ENCODE measurements around the gene KCNC3.

Gene KCNC3

DNA sequence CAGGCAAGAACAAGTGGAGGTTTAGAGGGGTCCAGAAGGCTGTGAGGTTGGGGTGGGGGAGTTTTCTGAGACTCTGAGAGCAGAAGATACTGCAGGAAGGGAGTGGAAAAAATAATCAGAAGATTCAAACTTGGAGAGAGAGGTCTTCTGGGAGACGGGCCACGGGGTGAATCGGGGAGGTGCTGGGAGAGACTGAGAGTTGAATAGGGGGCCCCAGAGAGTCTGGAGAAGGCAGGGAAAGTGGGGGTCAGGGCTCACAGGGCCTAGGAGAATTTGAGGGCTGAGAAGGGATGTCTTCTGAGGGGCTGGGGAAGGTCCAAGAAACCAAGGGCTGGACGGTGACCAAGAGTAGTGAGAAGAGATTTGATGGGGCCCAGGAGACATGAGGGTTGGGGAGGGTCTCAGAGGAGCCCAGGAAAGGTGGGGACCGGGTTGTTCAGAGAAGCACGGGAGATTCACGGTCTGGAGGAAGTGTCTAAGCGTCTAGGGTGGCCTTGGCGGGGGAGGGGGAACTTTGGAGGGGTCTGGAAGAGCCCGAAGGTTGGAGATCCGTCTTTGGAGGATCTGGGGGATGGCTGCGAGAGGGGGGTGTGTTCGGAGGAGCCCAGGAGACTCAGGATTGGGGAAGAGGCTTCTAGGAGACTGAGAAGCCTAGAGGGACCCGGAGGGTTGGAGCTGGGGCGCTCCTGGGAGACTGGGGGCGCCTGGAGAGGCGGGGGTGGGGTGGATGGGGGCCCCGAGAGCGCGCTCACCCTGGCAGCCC, 1.5 kb downstream of the KCNC3 start:
- DNase-seq (ENCODE audit: low read depth): no peak

DNA sequence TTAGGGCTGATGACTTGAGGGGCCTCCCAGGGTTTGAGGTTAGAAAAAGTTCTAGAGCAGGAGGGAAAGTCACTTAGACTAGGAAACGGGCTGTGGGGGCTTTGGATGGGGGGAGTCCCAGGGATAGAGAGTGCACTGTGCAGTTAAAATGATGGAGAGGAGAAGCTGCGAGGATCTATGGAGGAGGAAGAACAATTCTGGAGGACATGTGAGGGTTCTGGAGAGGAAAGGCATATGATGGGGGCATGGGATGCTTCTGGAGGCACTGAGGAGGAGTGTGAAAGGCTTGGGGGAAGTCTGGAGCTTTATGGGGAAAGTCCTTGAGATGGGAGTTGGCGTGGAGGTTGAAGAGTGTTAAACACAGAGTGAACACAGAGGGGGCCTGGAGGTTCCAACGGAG, 2.2 kb downstream of the KCNC3 start:
- DNase-seq (ENCODE audit: low read depth): no peak

DNA sequence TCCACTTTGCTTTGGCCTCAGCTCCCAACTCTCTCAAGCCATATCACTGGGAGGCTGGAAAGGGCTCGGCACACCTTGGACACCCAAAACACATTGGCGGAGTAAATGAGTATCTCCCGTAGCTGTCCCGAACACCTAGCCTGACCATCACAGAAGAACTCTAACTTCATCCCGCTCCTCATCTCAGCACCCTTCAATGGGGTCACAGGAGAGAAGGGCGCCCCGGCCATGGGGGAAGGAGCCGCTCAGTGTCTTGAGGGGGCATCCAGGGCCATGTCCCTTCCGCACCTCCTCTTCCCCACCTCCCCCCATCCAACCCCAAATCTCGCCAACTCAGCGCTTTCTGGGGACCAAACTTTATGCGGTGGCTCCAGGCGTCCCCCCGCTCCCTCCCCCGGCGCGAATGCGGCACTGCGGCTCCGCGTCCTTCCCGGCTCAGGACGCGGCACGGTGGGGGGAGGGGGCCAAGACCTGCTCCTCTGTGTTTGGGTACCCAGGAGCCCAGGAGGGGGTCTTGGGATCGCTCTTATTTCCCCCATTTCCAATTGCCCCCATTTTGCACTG, 3.0 kb downstream of the KCNC3 start:
- no peak for DNase-seq (ENCODE audit: low read depth)

DNA sequence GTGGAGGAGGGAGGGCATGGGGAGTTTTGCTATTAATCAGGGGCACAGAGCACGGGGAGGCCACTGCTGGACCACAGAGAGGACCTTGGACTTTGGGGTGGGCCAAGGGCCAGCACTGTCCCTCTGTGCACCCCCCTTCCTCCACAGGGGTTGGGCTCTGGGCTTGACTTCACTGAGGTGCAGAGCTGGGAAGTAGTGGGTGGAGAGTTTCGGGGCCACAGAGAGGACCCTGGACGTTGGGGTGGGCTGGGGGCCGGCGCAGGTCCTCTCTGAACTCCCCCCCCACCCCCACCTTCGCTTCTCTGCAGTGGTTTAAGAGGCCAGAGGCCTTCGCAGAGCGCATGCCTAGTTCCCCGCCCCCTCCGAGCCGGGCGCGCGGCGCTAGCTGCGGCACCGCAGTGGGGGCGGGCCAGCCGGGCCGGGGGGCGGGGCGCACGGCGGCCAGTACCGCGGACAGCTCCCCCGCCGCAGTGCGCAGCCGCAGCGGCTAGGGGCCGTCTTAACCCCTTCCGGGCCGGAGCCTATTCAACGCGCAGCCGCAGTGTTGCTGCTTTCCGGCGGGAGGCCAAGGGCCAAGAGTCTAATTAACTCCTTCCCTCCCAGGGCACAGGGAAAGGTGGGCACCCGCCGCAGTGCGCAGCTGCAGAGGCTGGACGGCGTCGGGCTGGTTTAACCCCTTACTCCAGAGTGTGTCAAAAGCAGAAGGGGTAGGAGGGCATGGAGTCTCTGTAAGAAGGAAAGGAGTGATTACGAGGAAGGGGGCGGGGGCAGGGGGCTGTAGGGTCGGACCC, 3.7 kb downstream of the KCNC3 start:
- no peak for DNase-seq (ENCODE audit: low read depth)

DNA sequence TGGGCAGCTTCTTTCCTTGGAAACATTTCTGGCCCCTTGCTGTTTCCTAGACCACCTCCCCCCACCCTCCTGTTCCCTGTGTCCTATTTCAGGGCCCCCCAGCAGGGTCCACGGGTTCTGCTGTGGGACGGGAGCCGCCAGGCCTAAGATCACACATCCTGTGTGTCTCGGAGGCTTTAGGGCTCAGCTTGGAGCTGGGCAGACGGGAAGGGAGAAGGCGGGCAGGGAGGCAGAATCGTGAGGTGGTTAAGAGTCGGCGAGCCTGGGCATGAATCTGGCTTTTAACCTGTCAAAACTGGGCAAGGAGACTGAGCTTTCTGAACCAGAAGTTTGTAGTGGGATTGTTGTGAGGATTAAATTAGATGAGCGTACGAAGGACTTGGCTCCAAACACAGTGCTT, 4.8 kb downstream of the KCNC3 start:
- no peak for DNase-seq (ENCODE audit: low read depth)

DNA sequence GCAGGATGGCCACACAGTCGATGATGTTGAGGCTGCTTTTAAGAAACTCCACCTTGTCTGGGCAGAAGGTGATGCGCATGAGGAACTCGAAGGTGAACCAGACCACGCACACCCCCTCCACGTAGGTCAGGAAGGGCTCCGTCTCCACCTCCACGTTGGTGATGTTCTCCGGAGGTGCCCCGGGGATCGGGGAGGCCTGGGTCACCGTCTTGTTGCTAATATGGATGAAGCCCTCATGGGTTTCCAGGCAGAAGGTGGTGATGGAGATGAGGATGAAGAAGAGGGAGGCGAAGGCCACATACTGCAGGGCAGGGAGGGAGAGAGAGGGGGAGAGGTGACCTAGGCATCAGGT, 5.4 kb downstream of the KCNC3 start:
- no peak for DNase-seq (ENCODE audit: low read depth)

DNA sequence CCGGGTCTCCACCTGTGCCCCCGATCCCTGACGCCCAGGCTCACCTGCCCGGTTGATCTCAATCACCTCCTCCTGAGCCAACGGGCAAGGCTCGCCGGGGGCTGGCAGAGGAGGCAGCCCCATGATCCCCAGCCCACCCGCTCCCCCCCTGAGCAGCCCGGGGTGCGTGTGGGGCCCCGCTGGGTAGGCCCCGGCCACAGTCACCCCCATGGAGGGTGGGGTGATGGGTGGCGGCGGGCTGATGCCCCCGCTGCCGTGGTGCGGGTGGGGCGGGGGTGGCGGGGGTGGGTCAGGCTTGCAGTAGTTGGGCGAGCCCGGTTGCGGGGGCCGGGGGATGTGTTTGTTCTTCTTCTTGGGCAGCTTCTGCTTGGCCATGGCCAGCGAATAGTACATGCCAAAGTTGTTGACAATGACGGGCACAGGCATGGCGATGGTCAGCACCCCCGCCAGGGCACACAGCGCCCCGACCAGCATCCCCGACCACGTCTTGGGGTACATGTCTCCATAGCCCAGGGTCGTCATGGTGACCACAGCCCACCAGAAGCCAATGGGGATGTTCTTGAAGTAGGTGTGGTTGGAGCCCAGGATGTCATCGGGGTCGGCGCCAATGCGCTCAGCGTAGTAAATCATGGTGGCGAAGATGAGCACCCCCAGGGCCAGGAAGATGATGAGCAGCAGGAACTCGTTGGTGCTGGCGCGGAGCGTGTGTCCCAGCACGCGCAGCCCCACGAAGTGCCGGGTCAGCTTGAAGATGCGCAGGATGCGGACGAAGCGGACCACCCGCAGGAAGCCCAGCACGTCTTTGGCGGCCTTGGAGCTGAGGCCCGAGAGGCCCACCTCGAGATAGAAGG, 6.0 kb downstream of the KCNC3 start:
- DNase-seq (ENCODE audit: low read depth): no peak

DNA sequence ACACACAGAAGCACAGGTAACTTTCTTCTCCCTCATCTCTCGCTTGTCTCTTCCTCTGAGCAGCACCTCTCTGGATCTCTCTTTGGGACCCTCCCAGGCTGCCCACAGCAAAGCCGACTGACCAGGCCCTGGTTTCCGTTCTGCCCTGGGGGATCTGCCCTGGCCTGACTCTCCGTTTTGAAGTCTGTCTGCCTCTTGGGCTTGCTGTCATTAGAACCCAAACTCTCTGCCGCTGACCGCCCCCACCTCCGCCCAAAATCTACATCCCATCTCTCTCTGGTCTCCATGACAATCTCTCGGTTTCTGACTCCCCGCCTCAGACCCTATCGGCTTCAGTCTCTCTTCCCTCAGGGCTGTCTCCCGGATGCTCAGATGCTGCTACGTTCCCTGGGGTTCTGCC, 6.9 kb downstream of the KCNC3 start:
- no peak for DNase-seq (ENCODE audit: low read depth)

DNA sequence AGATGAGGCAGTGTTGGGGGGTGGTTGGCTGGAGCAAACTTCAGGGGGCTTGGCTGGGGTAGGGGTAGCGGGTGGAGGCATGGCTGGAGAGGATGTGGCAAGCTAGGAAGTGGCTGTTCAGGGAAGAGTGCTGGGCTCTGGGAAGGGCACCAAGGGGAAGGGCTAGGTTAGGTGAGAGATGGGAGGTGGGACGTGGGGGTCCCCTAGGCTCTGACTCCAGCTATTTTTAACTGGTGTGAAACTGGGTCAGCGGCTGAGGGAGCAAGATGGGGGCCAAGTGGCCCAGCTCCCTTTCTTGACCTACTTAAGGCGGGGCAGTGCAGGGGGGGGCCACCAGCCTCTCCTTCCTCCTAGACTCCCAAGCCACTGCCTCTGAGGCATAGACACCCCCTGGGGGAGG, 7.3 kb downstream of the KCNC3 start:
- no peak for DNase-seq (ENCODE audit: low read depth)

DNA sequence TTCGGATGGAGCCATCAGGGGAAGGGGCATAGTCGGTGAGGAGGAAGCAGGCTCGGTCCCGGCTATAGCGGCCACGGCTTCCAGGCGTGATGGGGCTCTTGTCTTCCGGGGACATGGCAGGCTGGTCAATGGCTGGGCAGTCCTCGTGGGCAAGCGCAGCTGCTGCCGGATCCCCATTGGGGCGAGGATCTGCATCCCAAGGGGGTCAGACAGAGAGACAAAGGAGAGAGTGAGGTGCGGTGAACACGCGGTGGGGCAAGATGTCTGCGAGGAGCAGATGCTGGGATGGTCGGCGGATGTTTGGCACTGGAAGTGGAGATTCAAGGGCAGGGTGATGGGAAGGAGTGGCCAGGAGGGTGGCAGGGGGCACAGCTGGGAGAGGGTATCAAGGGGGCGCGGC, 8.6 kb downstream of the KCNC3 start:
- no peak for DNase-seq (ENCODE audit: low read depth)

DNA sequence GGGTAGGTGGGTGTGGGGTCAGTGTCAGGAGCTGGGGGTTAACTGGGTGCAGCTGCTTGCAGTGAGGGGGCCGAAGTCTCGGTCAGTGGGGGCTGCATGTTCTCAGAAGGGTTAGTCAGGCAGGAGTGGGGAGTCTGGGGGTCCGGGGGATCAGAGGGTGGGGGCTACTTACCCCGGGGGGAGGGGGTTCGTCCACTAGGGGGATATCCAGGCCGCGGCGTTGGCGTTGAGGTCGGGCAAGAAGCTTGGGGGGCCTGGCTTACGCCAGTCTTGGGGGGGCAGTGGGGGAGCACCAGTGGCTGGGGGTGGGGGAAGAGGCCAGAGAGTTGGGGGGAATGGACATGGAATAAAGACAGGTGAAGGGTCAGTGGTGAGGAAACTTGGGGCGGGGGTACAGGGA, 9.1 kb downstream of the KCNC3 start:
- no peak for DNase-seq (ENCODE audit: low read depth)

DNA sequence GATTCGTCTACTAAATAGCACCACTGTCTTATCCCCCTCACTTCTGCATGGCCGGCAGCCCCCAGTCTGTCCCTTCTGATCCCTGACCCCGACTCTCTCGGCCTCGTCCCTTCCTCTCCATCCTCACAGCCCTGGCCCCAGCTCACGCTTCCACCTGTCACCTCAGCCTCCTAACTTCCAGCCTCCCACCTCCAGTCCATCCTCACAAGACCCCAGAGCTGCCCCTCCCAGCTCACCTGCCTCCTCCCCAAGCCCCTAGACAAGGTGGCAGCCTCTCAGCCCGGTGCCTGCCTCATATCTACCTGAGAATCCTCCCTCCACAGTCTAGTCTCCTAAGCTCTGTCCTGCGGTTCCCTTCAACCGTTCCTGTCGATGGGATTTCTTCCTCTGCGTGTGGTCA, 10.0 kb downstream of the KCNC3 start:
- no peak for DNase-seq (ENCODE audit: low read depth)

DNA sequence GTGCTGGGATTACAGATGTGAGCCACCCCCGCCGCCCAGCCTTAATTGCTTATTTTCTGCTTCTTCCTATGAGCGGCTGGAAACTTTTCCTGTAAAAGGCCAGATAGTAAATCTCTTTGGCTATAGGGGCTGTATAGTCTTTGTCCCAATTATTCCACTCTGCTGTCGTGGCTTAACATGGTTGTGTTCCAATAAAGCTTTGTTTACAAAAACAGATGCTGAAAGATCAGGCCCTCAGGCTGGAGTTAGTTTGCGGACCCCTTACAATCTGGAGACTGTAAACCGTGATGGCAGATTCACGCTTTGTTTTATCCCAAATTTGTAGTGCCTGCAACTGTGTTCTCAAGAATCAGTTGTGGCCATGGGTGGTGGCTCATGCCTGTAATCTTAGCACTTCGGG, 10.7 kb downstream of the KCNC3 start:
- DNase-seq (ENCODE audit: low read depth): no peak

DNA sequence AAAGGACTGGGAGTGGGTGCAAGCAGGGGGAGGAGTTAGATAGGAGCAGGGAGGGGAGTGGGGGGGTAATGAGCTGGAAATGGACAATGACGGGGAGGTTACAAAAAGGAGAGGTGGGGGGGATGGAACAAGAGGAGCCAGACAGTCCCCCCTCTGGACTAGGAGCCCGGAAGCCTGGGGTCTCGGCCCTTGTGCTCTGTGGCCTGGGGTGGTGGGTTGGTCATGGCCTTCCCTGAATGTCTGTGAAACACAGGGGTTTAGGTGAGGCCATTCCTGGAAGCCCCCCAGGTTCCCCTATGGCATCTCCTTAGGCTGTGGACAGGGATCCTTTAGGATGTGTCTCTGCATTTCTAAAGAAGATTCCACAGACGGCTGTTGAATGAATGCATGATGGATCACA, 12.1 kb downstream of the KCNC3 start:
- DNase-seq (ENCODE audit: low read depth): no peak

DNA sequence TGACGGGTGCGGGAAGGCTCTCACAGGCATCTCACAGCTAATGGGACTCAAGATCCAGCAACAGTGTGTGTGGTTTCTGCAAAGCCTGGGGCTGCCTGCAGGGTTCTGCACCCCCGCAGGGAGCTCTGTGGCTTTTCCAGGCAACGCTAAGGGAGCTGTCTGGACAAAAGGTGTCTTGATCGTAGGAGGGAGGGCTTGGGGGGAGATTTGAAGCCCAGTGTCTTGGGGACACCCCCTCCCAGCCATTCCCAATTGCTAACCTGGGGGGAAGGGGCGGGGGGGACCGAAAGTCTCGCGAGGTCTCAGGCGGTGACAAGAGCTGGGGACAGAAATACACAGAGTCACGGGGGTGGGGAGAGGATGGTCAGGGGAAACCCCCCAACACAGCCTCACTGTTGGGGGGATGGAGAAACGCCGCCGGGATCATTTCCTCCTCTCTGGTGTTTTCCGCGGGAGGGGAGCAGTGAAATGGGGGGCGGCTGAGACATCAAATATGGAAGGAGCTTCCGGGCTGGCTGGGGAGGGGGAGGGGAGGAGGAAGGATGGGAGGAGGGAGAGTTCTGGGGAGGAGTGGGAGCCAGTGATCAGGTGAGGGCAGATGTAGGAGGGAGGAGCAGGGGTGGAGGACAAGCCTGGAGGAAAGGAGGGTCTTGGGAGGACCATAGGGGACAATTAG, 13.3 kb downstream of the KCNC3 start:
- no peak for DNase-seq (ENCODE audit: low read depth)

DNA sequence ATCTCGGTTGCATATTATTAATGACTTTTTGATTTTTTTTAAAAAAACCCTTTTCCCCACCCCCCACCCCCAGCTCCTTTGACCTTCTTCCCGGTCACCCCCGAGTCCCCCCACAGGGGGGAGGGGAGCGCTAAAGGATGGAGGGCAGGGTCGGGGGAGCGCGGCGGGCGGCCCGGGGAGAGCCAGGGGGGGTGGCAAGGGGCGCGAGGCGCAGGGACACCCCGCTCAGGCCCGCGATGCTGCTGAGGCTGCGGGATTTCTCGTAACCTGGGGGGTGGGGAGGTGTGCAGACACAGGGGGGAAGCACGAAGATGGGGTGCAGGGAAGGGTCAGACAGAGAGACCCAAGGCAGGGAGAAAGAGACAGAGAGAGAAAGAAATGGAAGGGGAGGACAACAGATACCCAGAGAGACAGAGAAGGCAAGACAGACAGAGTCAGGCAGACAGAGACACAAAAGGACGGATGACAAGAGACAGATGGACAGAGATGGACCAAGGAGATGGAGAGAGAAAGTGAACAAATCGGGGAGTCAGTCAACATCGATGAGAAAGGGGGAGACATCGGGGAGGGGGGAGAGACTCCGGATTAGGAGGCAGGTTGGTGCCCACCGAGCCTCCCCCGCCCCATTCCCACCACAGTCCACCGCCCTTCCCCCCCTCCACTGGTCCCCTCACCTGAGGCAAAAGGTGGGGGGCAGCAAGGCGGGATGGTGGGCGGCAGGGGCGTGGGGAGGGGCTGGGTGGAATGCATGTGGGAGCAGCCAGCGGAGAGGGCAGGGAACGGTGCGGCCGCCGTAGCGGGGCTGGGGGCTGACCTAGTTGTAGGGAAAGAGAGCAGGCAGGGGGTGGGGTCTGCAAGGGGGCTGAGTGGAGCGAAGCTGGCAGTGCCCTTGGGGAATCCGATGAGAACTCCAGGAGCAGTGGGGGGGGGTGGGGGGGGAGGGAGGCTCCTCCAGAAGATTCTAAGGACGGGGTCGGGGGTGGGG, 14.2 kb downstream of the KCNC3 start:
- no peak for DNase-seq (ENCODE audit: low read depth)

DNA sequence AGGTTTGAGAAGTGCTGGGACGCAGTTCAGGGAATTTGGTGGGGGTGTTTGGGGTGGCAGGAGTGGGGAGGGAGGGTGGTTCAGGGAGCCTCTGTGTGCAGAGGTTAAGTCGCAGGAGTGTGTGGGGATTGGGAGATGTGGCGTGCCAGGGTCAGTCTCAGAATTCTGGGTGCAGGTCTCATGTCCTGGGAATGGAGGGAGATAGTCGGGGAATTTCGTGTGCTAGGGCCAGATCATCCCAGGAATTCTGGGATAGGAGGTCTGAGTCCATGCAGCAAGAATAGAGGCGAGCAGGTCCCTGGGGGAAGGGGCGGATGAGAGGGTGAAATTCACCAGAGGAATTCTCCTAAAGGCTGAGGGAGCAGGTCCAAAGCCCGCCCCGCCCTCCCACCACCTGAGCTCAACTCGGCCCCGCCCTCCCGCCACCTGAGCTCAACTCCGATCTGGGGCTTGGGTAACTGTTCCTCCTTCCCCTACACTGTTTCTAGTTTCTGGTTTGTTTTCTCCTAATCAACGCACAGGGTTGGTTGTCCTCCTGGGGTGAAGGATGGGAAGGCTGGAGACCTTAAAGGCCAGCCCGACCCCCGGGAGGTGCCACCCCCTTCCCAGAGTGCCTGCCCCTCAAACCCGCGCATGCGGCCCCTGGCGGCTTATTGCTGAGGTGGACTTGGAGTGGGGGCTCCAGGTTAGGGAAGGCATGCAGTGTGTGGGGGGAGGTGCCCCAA, 15.2 kb downstream of the KCNC3 start:
- no peak for DNase-seq (ENCODE audit: low read depth)

DNA sequence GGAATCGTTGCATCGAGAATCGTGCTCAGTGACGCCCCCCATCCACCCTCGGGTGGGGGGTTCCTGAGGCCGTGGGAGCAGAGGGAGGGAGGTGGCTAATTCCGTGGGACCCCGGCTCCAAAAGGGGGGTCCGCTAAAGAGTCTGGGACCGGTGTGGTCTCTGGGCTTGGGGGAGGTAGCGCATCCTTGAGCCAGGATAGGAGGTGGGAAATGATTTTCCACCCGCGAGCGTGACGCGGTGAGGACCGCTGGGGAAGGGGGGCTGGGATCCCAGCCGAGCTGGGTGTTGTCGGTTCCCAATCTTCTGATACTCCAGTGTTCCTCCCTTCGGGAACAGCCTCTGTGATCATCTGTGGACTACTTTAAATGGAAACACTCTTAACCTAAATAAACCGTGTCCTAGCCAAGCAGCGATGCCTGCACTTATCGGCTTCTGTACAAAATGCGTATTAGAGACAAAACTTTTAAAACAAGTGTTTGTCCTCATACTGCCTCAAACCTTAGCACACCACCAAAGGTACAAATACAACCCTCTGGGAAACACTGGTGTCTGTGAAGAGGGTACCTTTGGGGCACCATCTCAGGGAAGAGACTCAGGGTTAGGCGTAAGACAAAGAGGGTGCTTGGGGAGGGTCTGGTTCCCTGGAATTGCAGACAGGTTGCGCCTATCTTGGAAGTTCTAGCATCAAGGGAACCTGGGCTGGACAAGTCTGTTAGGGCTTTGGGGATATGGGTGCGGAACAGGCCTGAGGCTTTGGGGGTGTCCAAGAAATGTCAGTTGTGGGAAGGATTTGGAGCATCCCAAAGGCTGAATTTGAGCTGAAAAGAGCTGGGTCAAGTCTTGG, 16.0 kb downstream of the KCNC3 start:
- no peak for DNase-seq (ENCODE audit: low read depth)

Measured in HS-5 (cell line).